ENCODE measurements around the gene GMPR. TPM values are rescaled to one million over a fixed set of nuclear protein-coding genes. Genes with fewer than 3 reads are reported as not detected.

GMPR gene
- total and polyA plus RNA-seq, 10 of the 15 experiments (the other 5 are each of a cell fraction or from before 2014, with no cell fraction given) = 0.15 to 1.8 (median 0.49) TPM; not detected in 1

GRCh38 chr6:16205377-16206144 lies 32.8 kb upstream of the GMPR start (continued):
- TF ChIP-seq ZBTB40 (IDR thresholded peaks at IDR 0.05; ENCODE audit: borderline replicate concordance) = peak; percentile 84; the same call in 1 of the 2 replicates
- TF ChIP-seq LARP7 (IDR thresholded peaks at IDR 0.05) = no peak
- peak; percentile 96 for TF ChIP-seq MTA2 (IDR thresholded peaks at IDR 0.05; ENCODE audit: low read depth)
- TF ChIP-seq TCF3 (IDR thresholded peaks at IDR 0.05; ENCODE audit: borderline replicate concordance, insufficient read depth, low read depth, low read length) = peak; percentile 77; the same call in 1 of the 2 replicates
- peak; percentile 34; the same call in 1 of the 2 replicates for TF ChIP-seq ELK1 (IDR thresholded peaks at IDR 0.05; ENCODE audit: low read depth, low read length)
- no peak for TF ChIP-seq ZZZ3 (IDR thresholded peaks at IDR 0.05; ENCODE audit: control insufficient read depth, insufficient read length, low read depth)
- TF ChIP-seq RBBP5 (conservative IDR thresholded peaks at IDR 0.05) = no peak; the same call in 1 of the 2 replicates
- TF ChIP-seq YY1 (IDR thresholded peaks at IDR 0.05; ENCODE audit: low read depth, low read length) = peak; percentile 68
- TF ChIP-seq CREB1 (IDR thresholded peaks at IDR 0.05; ENCODE audit: low read depth) = peak; percentile 97
- no peak for TF ChIP-seq RB1 (IDR thresholded peaks at IDR 0.05; ENCODE audit: borderline replicate concordance)
- 0 out of 2 replicates have a peak, but pooled peaks have one; percentile 37 for TF ChIP-seq TAF1 (IDR thresholded peaks at IDR 0.05; ENCODE audit: borderline replicate concordance, low read depth, low read length)
- peak; percentile 77 for TF ChIP-seq ZNF592 (IDR thresholded peaks at IDR 0.05)
- no peak for TF ChIP-seq CHD4 (IDR thresholded peaks at IDR 0.05)
- TF ChIP-seq REST (IDR thresholded peaks at IDR 0.05; ENCODE audit: low read depth, low read length) = peak; percentile 49; the same call in 1 of the 2 replicates
- TF ChIP-seq SMAD1 (IDR thresholded peaks at IDR 0.05; ENCODE audit: low read depth, partially characterized antibody) = no peak
- TF ChIP-seq RFX5 (IDR thresholded peaks at IDR 0.05; ENCODE audit: low read depth, low read length) = peak; percentile 97
